ENCODE measurements around the gene CCNB1. TPM values are rescaled to one million over a fixed set of nuclear protein-coding genes. Genes with fewer than 3 reads are reported as not detected.
"Not testable (repeated sequence)": the region's sequence is repeated elsewhere in the genome, so short reads cannot be mapped to it uniquely, and the experiment has no call there.

CCNB1 gene
- total RNA-seq, 2 donors from 2014 or later, result 1.6 to 4.9 TPM

- intact Hi-C loops (cut with DNase I), result no loop called here
- H3K36me3 ChIP-seq (replicated peaks in 1 of 2; ENCODE audit: insufficient read depth in 1 of 2, low read depth in 2 of 2), result no peaks in the 10 kb centered on the region
- DNase-seq, result peak; percentile 97 to 99 (median 98)
- no peaks in the 10 kb centered on the region for H3K27me3 ChIP-seq
- H3K4me1 ChIP-seq, result peaks cover 7% of the 10 kb centered on the region
- ATAC-seq, result peak; percentile 98
- TF ChIP-seq CTCF (IDR thresholded peaks at IDR 0.05) (peak in 5 of 7 experiments; percentile 19 to 57 (median 46)), POLR2A (IDR thresholded peaks at IDR 0.05) (peak; percentile 75 to 91 (median 91))
- WGBS, 2 donors, result 0% methylated on average over 52 to 73 of the region's 73 CpGs
- H3K4me3 ChIP-seq, result peak overlapping the region; percentile 89 to 97
- H3K27ac ChIP-seq, result peak overlapping the region; percentile 86 to 98 (median 96)
- no peaks in the 10 kb centered on the region for H3K9me3 ChIP-seq
Measured at GRCh38 chr5:69217548-69218526, 50.9 kb downstream of the CCNB1 start.

DNA sequence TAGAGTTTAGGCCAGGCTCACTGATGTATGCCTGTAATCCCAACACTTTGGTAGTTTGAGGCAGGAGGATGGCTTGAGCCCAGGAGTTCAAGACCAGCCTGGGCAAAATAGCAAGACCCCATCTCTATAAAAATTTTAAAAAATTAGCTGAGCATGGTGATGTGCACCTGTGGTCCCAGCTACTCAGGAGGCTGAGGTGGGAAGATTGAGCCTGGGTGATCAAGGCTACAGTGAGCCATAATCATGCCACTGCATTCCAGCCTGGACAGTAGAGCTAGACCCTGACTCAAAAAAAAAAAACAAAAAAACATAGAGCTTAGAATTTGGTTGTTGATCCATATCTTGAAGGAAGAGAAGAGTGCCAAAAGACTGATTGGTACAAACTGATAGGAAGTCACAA lies 53.0 kb downstream of the CCNB1 start:
- no peaks in the 10 kb centered on the region for H3K9me3 ChIP-seq
- no peak for TF ChIP-seq CTCF (IDR thresholded peaks at IDR 0.05)
- TF ChIP-seq POLR2A (IDR thresholded peaks at IDR 0.05), result no peak
- no peak overlapping the region for H3K27ac ChIP-seq
- DNase-seq (no peak), ATAC-seq (no peak)
- peaks cover 7% of the 10 kb centered on the region for H3K4me1 ChIP-seq
- H3K4me3 ChIP-seq, result no peak overlapping the region
- H3K36me3 ChIP-seq (replicated peaks in 1 of 2; ENCODE audit: insufficient read depth in 1 of 2, low read depth in 2 of 2), result no peaks in the 10 kb centered on the region
- intact Hi-C loops (cut with DNase I), result no loop called here
- no peaks in the 10 kb centered on the region for H3K27me3 ChIP-seq

DNA sequence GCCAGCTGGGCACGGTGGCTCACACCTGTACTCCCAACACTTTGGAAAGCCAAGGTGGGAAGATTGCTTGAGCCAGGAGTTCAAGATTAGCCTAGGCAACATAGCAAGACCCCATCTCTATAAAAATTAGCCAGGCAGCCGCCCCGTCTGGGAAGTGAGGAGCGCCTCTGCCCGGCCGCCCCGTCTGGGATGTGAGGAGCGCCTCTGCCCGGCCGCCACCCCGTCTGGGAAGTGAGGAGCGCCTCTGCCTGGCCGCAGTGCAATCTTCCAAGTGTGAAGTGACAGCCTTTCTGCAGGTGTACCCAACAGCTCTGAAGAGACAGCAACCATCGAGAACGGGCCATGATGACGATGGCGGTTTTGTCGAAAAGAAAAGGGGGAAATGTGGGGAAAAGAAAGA lies 53.4 kb downstream of the CCNB1 start:
- H3K27ac ChIP-seq; H3K9me3 ChIP-seq; H3K36me3 ChIP-seq (replicated peaks in 1 of 2; ENCODE audit: insufficient read depth in 1 of 2, low read depth in 2 of 2); intact Hi-C loops (cut with DNase I); ATAC-seq; DNase-seq; H3K4me1 ChIP-seq; H3K4me3 ChIP-seq; H3K27me3 ChIP-seq: not testable (repeated sequence)
- WGBS, 2 donors, result 90 to 91% methylated on average over 10 to 18 of the region's 18 CpGs

DNA sequence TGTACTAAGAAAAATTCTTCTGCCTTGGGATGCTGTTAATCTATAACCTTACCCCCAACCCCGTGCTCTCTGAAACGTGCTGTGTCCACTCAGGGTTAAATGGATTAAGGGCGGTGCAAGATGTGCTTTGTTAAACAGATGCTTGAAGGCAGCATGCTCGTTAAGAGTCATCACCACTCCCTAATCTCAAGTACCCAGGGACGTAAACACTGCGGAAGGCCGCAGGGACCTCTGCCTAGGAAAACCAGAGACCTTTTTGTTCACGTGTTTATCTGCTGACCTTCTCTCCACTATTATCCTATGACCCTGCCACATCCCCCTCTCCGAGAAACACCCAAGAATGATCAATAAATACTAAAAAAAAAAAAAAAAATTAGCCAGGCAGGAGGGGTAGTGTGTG lies 53.9 kb downstream of the CCNB1 start:
- H3K4me1 ChIP-seq; ATAC-seq; H3K27ac ChIP-seq; DNase-seq; H3K27me3 ChIP-seq; H3K9me3 ChIP-seq; H3K4me3 ChIP-seq; H3K36me3 ChIP-seq (replicated peaks in 1 of 2; ENCODE audit: insufficient read depth in 1 of 2, low read depth in 2 of 2); intact Hi-C loops (cut with DNase I): not testable (repeated sequence)
- 66 to 67% methylated on average over 9 of the region's 9 CpGs for WGBS, 2 donors

DNA sequence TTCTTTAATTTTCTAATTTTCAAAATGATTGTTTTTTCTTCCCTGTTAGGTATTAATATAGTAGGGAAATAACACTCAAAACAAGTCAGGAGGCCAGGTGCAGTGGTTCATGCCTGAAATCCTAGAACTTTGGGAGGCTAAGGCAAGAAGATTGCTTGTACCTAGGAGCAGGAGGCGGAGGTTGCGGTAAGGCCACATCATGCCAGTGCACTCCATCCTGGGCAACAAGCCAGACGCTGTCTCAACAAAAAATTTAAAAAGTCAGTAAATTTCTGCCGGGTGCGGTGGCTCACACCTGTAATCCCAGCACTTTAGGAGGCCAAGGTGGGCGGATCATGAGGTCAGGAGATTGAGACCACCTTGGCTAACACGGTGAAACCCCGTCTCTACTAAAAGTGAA lies 57.6 kb downstream of the CCNB1 start:
- ATAC-seq, result no peak
- TF ChIP-seq CTCF (IDR thresholded peaks at IDR 0.05) (no peak), POLR2A (IDR thresholded peaks at IDR 0.05) (no peak)
- Histone ChIP-seq H3K4me3 (no peak overlapping the region), H3K27ac (no peak overlapping the region), H3K36me3 (replicated peaks in 1 of 2; ENCODE audit: insufficient read depth in 1 of 2, low read depth in 2 of 2) (peaks cover 0 to 3% of the 10 kb centered on the region in 2 donors), H3K9me3 (no peaks in the 10 kb centered on the region), H3K4me1 (no peaks in the 10 kb centered on the region), H3K27me3 (no peaks in the 10 kb centered on the region)
- WGBS, 2 donors, result 97% methylated on average over 8 of the region's 8 CpGs
- peak in 1 of 4 donors; percentile 9 for DNase-seq
- intact Hi-C loops (cut with DNase I), result no loop called here
